SK-N-SH treated with all-trans-retinoic acid at 6 μM for 48 hours (cell line): ENCODE data around the gene VWF.

Experiments
- ATAC-seq: fragments of 200-7000 bp; cut with Tn5 transposase; 3 replicates; pipeline ENCODE4 v1.9.1; 2020; ENCODE audit warnings: mild to moderate bottlenecking, moderate library complexity
- ARNTL ChIP-seq: fragments of 450-650 bp; formaldehyde crosslinking; IDR thresholded peaks from 2 replicates; pipeline ENCODE4 v1.5.0; 2020; ENCODE audit warnings: low read depth, mild to moderate bottlenecking, moderate library complexity, borderline replicate concordance
- BACH2 ChIP-seq: fragments of 250-450 bp; sonication (Bioruptor Pico); IDR thresholded peaks from 2 replicates; pipeline ENCODE4 v1.9.0; 2021; ENCODE audit warnings: mild to moderate bottlenecking, borderline replicate concordance
- ESRRG ChIP-seq: fragments of 250-450 bp; sonication (Bioruptor Pico); IDR thresholded peaks from 2 replicates; pipeline ENCODE4 v1.6.1; 2021; ENCODE audit warnings: mild to moderate bottlenecking
- GLIS3 ChIP-seq: fragments of 250-450 bp; sonication (Bioruptor Pico); IDR thresholded peaks from 2 replicates; pipeline ENCODE4 v1.5.0; 2020; ENCODE audit warnings: mild to moderate bottlenecking, moderate library complexity
- ISL1 ChIP-seq: fragments of 250-450 bp; sonication (Bioruptor Pico); IDR thresholded peaks from 2 replicates; pipeline ENCODE4 v2.1.2; 2022; ENCODE audit warnings: mild to moderate bottlenecking, moderate library complexity
- OSR1 ChIP-seq: fragments of 250-450 bp; sonication (Bioruptor Pico); IDR thresholded peaks from 2 replicates; pipeline ENCODE4 v1.8.0; 2022; ENCODE audit warnings: moderate library complexity, mild to moderate bottlenecking, inconsistent platforms
- PPARA ChIP-seq: fragments of 250-450 bp; sonication (Bioruptor Pico); IDR thresholded peaks from 2 replicates; pipeline ENCODE4 v1.5.0; 2020; ENCODE audit warnings: mild to moderate bottlenecking, borderline replicate concordance
- SNAI2 ChIP-seq: fragments of 250-450 bp; sonication (Bioruptor Pico); IDR thresholded peaks from 2 replicates; pipeline ENCODE4 v1.5.0; 2020; ENCODE audit warnings: mild to moderate bottlenecking, moderate library complexity
- TCF4 ChIP-seq: fragments of 250-450 bp; sonication (Bioruptor Pico); IDR thresholded peaks from 2 replicates; pipeline ENCODE4 v1.8.0; 2021; ENCODE audit warnings: mild to moderate bottlenecking, moderate library complexity, borderline replicate concordance
- TOX ChIP-seq: fragments of 250-450 bp; sonication (Bioruptor Pico); IDR thresholded peaks from 2 replicates; pipeline ENCODE4 v1.8.0; 2021; ENCODE audit warnings: mild to moderate bottlenecking, moderate library complexity, borderline replicate concordance
- ZC3H10 ChIP-seq: fragments of 250-450 bp; sonication (Bioruptor Pico); IDR thresholded peaks from 2 replicates; pipeline ENCODE4 v1.5.1; 2021; ENCODE audit warnings: mild to moderate bottlenecking, moderate library complexity
- ZFP3 ChIP-seq: fragments of 250-450 bp; sonication (Bioruptor Pico); IDR thresholded peaks from 2 replicates; pipeline ENCODE4 v1.5.0; 2020; ENCODE audit warnings: mild to moderate bottlenecking, moderate library complexity
- ZNF565 ChIP-seq: fragments of 450-650 bp; formaldehyde crosslinking; conservative IDR thresholded peaks from 2 replicates; pipeline ENCODE4 v1.5.0; 2020; ENCODE audit warnings: low read depth, mild to moderate bottlenecking, moderate library complexity
- ZNF8 ChIP-seq: fragments of 450-650 bp; formaldehyde crosslinking; IDR thresholded peaks from 2 replicates; pipeline ENCODE4 v1.5.0; 2020; ENCODE audit warnings: mild to moderate bottlenecking, moderate library complexity
- TF ChIP-seq, protein P1 (sequence below): fragments of 250-450 bp; sonication (Bioruptor Pico); IDR thresholded peaks from 2 replicates; pipeline ENCODE4 v1.8.0; 2021; ENCODE audit warnings: low read depth, mild to moderate bottlenecking, moderate library complexity, borderline replicate concordance
- TF ChIP-seq, protein P2 (sequence below): fragments of 250-450 bp; sonication (Bioruptor Pico); IDR thresholded peaks from 2 replicates; pipeline ENCODE4 v1.5.0; 2020; ENCODE audit warnings: mild to moderate bottlenecking, moderate library complexity
- TF ChIP-seq, protein P3 (sequence below): fragments of 250-450 bp; sonication (Bioruptor Pico); IDR thresholded peaks from 2 replicates; pipeline ENCODE4 v1.8.0; 2020; ENCODE audit warnings: mild to moderate bottlenecking, moderate library complexity, borderline replicate concordance
- TF ChIP-seq, protein P4 (sequence below): fragments of 250-450 bp; sonication (Bioruptor Pico); IDR thresholded peaks from 2 replicates; pipeline ENCODE4 v1.5.1; 2020; ENCODE audit warnings: low read depth, mild to moderate bottlenecking, moderate library complexity

Gene VWF

DNA sequence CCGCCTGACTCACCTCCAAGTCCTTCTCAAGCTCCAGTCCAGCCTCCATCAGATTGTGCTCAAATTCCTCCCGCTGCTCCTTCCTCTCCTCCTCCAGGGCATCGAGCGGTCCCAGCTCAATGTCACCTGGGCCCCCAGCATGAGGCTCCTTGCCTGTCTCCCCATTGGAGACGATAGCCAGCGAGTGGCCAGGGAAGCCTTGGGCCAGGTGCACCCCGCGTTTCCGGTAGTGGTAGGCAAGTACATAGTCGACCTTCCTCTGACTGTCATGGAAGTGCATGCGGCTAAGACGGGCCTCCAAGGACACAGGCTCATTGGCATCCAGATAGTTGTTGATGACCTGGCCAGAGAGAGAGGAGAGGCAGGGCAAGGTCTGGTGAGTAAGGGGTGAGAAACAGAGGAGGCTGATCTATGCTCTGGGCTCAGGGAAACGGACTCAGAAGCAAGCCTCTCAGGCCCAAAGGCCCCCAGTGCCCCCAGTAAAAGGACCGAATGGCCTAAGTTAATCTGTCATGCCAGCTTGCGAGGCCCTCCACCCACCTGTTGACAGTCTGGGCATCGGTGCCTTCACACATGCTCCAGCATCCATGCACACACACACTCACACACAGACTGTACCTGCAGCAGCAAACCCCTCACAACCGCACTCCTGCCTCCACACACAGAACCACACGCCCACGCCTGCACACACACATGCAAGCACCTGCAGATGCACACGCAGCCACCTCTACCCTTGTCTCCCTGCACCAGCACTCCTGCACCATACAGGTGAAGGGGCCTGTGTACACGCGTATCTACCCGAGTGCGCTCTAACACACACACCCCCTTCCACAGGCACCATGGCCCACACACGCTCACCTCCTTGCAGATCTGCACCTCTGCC is 203.2 kb downstream of the VWF start (continued):
- TF ChIP-seq, protein P1, sequence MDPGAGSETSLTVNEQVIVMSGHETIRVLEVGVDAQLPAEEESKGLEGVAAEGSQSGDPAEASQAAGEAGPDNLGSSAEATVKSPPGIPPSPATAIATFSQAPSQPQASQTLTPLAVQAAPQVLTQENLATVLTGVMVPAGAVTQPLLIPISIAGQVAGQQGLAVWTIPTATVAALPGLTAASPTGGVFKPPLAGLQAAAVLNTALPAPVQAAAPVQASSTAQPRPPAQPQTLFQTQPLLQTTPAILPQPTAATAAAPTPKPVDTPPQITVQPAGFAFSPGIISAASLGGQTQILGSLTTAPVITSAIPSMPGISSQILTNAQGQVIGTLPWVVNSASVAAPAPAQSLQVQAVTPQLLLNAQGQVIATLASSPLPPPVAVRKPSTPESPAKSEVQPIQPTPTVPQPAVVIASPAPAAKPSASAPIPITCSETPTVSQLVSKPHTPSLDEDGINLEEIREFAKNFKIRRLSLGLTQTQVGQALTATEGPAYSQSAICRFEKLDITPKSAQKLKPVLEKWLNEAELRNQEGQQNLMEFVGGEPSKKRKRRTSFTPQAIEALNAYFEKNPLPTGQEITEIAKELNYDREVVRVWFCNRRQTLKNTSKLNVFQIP = no peak
- no peak for TF ChIP-seq ISL1 (CRISPR knock-in tag)

DNA sequence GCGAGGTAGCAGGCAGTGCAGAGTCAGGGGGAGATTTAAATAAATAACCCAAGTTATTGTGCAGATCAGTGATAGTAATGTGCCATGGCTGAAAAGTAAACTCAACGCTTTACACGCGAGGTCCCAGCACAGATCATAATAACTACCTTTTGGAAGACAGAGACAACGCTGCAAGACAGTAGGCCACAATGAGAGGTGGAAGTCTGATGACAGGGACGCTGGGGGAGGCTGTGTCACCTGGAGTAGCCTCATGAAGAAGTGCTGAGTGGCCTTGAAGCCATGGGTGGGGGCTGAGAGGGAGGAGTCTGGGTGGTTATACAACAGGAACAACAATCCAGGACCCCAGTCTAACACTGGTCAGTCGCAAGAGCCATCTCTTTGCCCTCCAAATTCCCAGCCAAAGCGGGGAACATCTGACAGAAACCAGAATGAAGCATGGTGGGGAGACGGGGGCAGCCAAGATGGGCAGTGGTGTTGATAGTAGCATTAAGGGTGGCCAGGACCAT is 207.6 kb downstream of the VWF start:
- TF ChIP-seq, protein P2, sequence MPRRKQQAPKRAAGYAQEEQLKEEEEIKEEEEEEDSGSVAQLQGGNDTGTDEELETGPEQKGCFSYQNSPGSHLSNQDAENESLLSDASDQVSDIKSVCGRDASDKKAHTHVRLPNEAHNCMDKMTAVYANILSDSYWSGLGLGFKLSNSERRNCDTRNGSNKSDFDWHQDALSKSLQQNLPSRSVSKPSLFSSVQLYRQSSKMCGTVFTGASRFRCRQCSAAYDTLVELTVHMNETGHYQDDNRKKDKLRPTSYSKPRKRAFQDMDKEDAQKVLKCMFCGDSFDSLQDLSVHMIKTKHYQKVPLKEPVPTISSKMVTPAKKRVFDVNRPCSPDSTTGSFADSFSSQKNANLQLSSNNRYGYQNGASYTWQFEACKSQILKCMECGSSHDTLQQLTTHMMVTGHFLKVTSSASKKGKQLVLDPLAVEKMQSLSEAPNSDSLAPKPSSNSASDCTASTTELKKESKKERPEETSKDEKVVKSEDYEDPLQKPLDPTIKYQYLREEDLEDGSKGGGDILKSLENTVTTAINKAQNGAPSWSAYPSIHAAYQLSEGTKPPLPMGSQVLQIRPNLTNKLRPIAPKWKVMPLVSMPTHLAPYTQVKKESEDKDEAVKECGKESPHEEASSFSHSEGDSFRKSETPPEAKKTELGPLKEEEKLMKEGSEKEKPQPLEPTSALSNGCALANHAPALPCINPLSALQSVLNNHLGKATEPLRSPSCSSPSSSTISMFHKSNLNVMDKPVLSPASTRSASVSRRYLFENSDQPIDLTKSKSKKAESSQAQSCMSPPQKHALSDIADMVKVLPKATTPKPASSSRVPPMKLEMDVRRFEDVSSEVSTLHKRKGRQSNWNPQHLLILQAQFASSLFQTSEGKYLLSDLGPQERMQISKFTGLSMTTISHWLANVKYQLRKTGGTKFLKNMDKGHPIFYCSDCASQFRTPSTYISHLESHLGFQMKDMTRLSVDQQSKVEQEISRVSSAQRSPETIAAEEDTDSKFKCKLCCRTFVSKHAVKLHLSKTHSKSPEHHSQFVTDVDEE (CRISPR knock-in tag) = no peak
- no peak for ATAC-seq

DNA sequence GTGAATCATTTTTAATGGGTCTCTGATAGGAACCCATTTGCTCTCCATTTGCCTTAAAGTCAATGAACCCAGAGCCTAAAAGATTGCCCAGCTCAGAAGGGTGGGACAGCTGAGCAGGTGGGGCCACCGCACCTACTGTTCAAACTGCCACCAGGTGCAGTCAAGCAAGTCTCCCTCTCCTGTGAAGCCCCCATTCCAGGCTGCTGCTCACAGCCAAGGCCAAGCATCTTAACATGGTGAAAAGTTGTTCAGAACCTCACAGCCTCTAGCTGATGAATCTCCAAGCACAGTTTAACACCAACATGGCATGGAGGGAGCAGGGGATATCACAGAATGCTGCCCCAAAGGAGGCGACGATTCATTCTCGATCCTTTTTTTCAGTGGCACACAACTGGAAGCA is 209.0 kb downstream of the VWF start:
- no peak for TF ChIP-seq OSR1 (CRISPR knock-in tag)
- no peak for TF ChIP-seq GLIS3 (CRISPR knock-in tag)
- TF ChIP-seq TOX = no peak
- TF ChIP-seq SNAI2 = no peak
- no peak for TF ChIP-seq ZC3H10
- no peak for TF ChIP-seq ZFP3
- no peak for TF ChIP-seq ZNF565 (CRISPR knock-in tag)
- TF ChIP-seq, all 23 proteins: peak for 0
- no peak for ATAC-seq

DNA sequence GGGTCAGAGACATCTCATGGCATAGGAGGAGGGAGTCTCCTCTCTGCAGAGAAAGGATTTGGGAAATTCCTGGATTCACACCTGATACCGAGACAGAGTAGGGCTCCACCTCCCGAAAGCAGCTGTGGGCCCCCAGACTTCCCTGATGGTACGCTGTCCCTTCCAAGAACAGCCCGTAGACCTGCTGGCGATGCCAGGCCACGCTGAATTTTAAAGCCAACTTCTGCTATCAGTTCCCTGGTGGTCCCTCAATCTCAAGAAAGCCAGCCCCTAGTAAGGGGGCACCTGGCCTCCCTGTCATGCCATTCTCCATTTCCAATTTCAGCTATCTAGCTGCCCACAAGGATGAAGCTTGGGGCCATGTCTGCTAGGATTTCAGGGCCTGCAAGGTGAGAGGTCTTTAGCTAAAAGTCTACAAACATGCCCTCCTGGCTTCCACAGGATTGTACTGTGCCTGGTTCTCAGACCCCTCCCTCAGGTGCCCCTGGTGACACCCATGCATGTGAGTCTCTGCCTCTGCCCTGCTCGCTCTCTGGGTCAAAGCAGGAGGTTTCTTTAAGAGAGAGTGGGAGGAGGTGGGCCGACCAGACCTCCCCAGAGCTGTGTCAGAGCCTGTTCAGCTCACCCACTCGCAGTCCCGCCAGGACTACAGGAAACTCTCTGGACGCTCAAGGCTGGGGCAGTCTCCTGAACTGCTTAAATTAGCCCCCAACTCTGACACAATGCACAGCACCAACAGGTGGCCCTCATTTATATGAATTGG is 209.9 kb downstream of the VWF start:
- TF ChIP-seq, protein P3, sequence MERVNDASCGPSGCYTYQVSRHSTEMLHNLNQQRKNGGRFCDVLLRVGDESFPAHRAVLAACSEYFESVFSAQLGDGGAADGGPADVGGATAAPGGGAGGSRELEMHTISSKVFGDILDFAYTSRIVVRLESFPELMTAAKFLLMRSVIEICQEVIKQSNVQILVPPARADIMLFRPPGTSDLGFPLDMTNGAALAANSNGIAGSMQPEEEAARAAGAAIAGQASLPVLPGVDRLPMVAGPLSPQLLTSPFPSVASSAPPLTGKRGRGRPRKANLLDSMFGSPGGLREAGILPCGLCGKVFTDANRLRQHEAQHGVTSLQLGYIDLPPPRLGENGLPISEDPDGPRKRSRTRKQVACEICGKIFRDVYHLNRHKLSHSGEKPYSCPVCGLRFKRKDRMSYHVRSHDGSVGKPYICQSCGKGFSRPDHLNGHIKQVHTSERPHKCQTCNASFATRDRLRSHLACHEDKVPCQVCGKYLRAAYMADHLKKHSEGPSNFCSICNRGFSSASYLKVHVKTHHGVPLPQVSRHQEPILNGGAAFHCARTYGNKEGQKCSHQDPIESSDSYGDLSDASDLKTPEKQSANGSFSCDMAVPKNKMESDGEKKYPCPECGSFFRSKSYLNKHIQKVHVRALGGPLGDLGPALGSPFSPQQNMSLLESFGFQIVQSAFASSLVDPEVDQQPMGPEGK (CRISPR knock-in tag) = no peak
- TF ChIP-seq ARNTL = no peak
- TF ChIP-seq ESRRG (CRISPR knock-in tag) = no peak
- no peak for TF ChIP-seq ZNF565 (CRISPR knock-in tag)
- TF ChIP-seq ZNF8 (CRISPR knock-in tag) = no peak
- TF ChIP-seq, protein P4, sequence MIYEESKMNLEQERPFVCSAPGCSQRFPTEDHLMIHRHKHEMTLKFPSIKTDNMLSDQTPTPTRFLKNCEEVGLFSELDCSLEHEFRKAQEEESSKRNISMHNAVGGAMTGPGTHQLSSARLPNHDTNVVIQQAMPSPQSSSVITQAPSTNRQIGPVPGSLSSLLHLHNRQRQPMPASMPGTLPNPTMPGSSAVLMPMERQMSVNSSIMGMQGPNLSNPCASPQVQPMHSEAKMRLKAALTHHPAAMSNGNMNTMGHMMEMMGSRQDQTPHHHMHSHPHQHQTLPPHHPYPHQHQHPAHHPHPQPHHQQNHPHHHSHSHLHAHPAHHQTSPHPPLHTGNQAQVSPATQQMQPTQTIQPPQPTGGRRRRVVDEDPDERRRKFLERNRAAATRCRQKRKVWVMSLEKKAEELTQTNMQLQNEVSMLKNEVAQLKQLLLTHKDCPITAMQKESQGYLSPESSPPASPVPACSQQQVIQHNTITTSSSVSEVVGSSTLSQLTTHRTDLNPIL (CRISPR knock-in tag) = no peak
- TF ChIP-seq OSR1 (CRISPR knock-in tag) = no peak
- TF ChIP-seq GLIS3 (CRISPR knock-in tag) = no peak
- TF ChIP-seq, protein P1 = no peak
- TF ChIP-seq TCF4 (CRISPR knock-in tag) = no peak
- no peak for TF ChIP-seq BACH2 (CRISPR knock-in tag)
- no peak for TF ChIP-seq ZC3H10
- no peak for TF ChIP-seq PPARA (CRISPR knock-in tag)
- TF ChIP-seq, all 23 proteins: peak for 0
- ATAC-seq = no peak
